Measurements from ENCODE around the gene PBX2. TPM values are rescaled to one million over a fixed set of nuclear protein-coding genes. Genes with fewer than 3 reads are reported as not detected.

The PBX2 gene
- total and polyA plus RNA-seq, 11 donors, result 25.3 to 60.4 (median 39.7) TPM

GRCh38 chr6:32151181-32151862 lies 38.7 kb downstream of the PBX2 start:
- WGBS, 4 donors, result 36 to 47% (median 43%) methylated on average over 8 of the region's 8 CpGs
- intact Hi-C loops (cut with DNase I), result loop anchor here in 6 of 10 donors (5.0 to 10.0 kb wide), 4 partner anchors 34 to 107 kb away; no protein-coding TSS in a partner anchor

DNA sequence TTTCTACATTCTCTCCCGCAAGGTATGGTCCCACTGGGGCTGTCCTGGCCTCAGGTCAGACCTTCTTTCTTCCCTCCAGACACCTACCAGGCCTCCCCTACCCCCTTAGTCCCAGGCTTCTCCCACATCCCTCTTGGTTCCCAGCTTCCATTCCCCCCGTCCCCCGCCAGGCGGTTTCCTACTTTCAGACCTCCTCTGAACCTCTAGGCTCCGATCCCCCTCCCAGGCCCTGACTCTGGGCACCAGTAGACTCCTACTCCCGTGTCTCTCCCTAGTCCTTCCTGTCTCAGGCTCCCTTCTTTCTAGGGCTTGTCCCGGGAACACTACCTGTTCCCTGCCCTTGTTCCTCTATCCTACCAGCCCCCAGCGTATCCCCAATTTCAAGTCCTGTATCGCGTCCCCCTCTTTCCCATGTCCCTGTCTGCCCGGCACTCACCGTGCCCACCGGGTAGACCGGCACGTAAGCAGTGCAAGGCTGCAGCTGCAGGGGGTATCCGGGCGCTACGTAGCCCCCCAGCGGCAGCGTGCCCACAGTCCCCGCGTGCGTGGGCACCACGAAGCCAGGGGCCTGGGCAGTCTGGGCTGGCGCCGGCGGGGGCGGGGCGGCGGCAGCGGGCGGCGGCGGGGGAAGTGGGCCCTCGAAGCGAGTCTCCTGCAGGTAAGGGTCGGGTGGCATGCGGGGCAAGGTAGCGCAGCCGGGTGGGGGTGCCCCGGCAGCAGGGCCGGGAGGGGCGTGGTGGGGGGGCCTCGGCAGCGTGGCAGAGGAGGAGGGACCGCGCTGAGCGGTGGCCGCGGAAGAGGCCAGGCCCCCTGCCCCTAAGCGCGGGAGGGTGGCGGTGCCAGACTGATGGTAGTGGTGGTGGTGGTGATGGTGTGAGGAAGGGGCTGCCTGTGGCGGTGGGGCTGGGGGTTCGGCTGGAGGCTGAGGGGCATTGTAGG lies 39.8 kb downstream of the PBX2 start:
- intact Hi-C loops (cut with DNase I), result loop anchor here in 6 of 10 donors (5.0 to 10.0 kb wide), 4 partner anchors 33 to 105 kb away; no protein-coding TSS in a partner anchor
- H3K4me3 ChIP-seq, result peak overlapping the region in 3 of 12 donors; percentile 69 to 91 (median 69)
- no peaks in the 10 kb centered on the region for H3K9me3 ChIP-seq
- peaks cover 0 to 48% (median 6%) of the 10 kb centered on the region in 9 donors for H3K27me3 ChIP-seq
- TF ChIP-seq POLR2A (IDR thresholded peaks at IDR 0.05), result no peak
- TF ChIP-seq, protein P1, sequence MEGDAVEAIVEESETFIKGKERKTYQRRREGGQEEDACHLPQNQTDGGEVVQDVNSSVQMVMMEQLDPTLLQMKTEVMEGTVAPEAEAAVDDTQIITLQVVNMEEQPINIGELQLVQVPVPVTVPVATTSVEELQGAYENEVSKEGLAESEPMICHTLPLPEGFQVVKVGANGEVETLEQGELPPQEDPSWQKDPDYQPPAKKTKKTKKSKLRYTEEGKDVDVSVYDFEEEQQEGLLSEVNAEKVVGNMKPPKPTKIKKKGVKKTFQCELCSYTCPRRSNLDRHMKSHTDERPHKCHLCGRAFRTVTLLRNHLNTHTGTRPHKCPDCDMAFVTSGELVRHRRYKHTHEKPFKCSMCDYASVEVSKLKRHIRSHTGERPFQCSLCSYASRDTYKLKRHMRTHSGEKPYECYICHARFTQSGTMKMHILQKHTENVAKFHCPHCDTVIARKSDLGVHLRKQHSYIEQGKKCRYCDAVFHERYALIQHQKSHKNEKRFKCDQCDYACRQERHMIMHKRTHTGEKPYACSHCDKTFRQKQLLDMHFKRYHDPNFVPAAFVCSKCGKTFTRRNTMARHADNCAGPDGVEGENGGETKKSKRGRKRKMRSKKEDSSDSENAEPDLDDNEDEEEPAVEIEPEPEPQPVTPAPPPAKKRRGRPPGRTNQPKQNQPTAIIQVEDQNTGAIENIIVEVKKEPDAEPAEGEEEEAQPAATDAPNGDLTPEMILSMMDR (IDR thresholded peaks at IDR 0.05), result no peak
- DNase-seq, result no peak
- peaks cover 0 to 5% (median 0%) of the 10 kb centered on the region in 9 donors for H3K36me3 ChIP-seq
- peaks cover 6 to 37% (median 21%) of the 10 kb centered on the region in 12 donors for H3K4me1 ChIP-seq
- 36 to 59% (median 51%) methylated on average over 53 to 55 of the region's 55 CpGs for WGBS, 4 donors
- ATAC-seq, result no peak
- H3K27ac ChIP-seq, result peak overlapping the region in 1 of 12 donors; percentile 41

More at GRCh38 chr6:32151181-32151862, 38.7 kb downstream of the PBX2 start:
- peaks cover 0 to 12% (median 5%) of the 10 kb centered on the region in 9 donors for H3K36me3 ChIP-seq
- peaks cover 6 to 41% (median 21%) of the 10 kb centered on the region in 12 donors for H3K4me1 ChIP-seq
- H3K27me3 ChIP-seq, result peaks cover 0 to 48% (median 6%) of the 10 kb centered on the region in 9 donors
- DNase-seq, result no peak
- peak overlapping the region in 9 of 12 donors; percentile 41 to 91 (median 82) for H3K4me3 ChIP-seq
- H3K9me3 ChIP-seq, result no peaks in the 10 kb centered on the region
- peak overlapping the region in 5 of 12 donors; percentile 4 to 93 (median 54) for H3K27ac ChIP-seq
- no peak for ATAC-seq
- no peak for TF ChIP-seq POLR2A (IDR thresholded peaks at IDR 0.05)
- TF ChIP-seq, protein P1 (IDR thresholded peaks at IDR 0.05), result no peak

DNA sequence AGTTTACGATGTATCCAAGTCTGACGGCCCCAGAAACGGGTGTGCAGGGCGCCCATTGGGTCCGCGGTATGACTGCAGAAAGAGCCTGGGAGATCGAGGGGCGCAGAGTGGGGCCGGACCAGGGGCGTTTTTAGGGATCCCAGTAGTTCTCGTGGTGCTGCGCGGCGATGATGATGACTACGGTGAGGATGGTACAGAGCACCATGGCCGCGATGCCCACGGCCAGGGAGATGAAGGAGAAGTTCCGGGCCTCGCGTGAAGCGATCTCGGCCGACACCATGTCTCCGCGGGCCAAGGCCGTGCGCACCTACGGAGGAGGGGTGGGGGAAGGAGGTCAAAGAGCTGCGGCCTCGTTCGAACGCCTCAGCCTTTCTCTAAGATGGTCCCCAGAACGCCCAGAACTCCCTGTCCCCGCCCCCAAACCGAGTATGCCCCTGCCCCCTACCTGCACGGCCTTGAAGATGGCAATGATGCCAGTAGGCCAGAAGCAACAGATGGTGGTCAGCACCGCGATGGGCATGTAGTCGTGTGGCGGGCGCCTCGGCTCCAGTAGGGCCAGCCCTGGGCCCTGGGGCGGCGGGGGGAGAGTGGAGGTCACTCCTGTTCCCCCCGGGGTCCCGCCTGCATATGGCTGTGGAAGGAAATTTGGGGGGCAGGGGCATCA lies 40.8 kb downstream of the PBX2 start:
- peaks cover 0 to 31% (median 14%) of the 10 kb centered on the region in 12 donors for H3K4me1 ChIP-seq
- WGBS, 4 donors, result 34 to 60% (median 47%) methylated on average over 44 to 47 of the region's 47 CpGs
- TF ChIP-seq POLR2A (IDR thresholded peaks at IDR 0.05), result no peak
- TF ChIP-seq, protein P1 (IDR thresholded peaks at IDR 0.05), result no peak
- no peaks in the 10 kb centered on the region for H3K9me3 ChIP-seq
- no peak overlapping the region for H3K27ac ChIP-seq
- H3K4me3 ChIP-seq, result peak overlapping the region in 9 of 12 donors; percentile 24 to 42 (median 34)
- ATAC-seq (no peak), DNase-seq (peak in 1 of 5 donors; percentile 37)
- peaks cover 0 to 48% (median 6%) of the 10 kb centered on the region in 9 donors for H3K27me3 ChIP-seq
- intact Hi-C loops (cut with DNase I), result no loop called here
- peaks cover 0 to 5% (median 0%) of the 10 kb centered on the region in 9 donors for H3K36me3 ChIP-seq

All from heart left ventricle (tissue), 16 donors.